Measurements from ENCODE around the gene SPINK6. TPM values are rescaled to one million over a fixed set of nuclear protein-coding genes. Genes with fewer than 3 reads are reported as not detected.

SPINK6 gene
- total RNA-seq, 3 donors from 2014 or later = 3.0 TPM; not detected in 2

- no peak for DNase-seq
- no peaks in the 10 kb centered on the region for H3K4me1 ChIP-seq (ENCODE audit: low read depth)
- no peaks in the 10 kb centered on the region for H3K9me3 ChIP-seq
- ATAC-seq = no peak
- H3K4me3 ChIP-seq = no peak overlapping the region
- TF ChIP-seq CTCF (IDR thresholded peaks at IDR 0.05) = no peak
- intact Hi-C loops (cut with DNase I, micrococcal nuclease) = no loop called here
- no peaks in the 10 kb centered on the region for H3K36me3 ChIP-seq (ENCODE audit: low read depth)
These were observed 18.7 kb downstream of the SPINK6 start for GRCh38 chr5:148221508-148221907.

DNA sequence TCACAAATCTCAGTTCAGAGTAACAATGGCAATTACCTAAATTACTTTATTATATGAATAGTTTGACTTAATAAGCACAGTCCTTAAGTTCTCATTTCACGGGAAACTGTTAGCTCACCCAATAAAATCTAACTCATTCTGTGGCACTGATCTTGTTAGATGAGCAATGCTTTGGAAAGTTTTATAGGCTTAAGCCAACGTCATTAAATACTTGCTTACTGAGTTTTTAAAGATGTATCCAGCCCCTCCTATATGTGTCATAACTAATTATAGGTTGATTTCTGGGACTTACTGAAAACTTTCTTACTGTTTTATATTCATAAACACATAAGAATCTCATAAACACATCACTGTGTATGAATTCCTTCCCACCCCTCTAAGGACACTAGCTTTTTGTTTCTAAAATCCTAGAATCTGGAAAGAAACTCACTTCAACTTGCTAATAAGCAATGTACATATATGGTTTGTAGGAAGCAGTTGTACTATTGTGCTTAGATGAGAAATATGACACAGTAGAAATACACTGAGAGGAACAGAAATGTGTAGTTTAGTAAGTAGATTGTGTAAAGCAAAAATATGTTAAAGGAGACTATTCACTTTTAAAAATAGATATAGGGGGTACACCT is 21.4 kb downstream of the SPINK6 start:
- Histone ChIP-seq H3K9me3 (no peaks in the 10 kb centered on the region), H3K4me3 (no peak overlapping the region), H3K4me1 (ENCODE audit: low read depth) (no peaks in the 10 kb centered on the region), H3K36me3 (ENCODE audit: low read depth) (no peaks in the 10 kb centered on the region)
- DNase-seq = no peak
- intact Hi-C loops (cut with DNase I, micrococcal nuclease) = no loop called here
- no peak for ATAC-seq
- no peak for TF ChIP-seq CTCF (IDR thresholded peaks at IDR 0.05)

DNA sequence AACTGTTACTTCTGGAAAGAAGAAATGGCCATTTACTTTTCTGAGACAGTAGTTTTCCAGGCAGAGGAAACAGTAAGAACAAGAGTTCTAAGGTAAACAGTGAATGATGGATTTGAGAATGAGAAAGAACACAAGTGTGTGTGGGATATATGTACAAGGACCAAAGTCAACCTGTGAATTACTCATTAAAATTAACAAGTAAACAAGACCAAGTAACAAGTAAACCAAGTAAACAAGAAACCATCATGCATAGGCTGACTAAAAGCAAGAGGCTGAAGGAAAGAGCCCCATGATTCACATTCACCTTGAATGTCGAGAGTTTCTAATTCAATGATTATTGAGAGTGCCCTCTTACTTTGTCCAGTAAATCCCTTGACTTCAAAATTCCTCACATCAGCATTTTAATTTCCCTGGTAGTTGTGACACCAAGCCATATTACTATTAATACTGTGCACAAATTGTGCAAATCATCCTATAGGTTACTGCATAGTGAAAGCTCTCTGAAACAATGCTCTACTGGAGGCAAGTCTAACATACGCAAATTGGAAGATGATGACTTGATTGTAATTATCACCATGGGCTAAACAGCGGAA is 25.6 kb downstream of the SPINK6 start:
- TF ChIP-seq CTCF (IDR thresholded peaks at IDR 0.05) = no peak
- intact Hi-C loops (cut with DNase I, micrococcal nuclease) = no loop called here
- Histone ChIP-seq H3K4me3 (no peak overlapping the region), H3K9me3 (no peaks in the 10 kb centered on the region), H3K36me3 (ENCODE audit: low read depth) (no peaks in the 10 kb centered on the region), H3K4me1 (ENCODE audit: low read depth) (no peaks in the 10 kb centered on the region)
- DNase-seq (no peak), ATAC-seq (no peak)

GRCh38 chr5:148229840-148230239 is 27.0 kb downstream of the SPINK6 start:
- no peak overlapping the region for H3K4me3 ChIP-seq
- intact Hi-C loops (cut with DNase I, micrococcal nuclease) = no loop called here
- ATAC-seq (no peak), DNase-seq (no peak)
- no peak for TF ChIP-seq CTCF (IDR thresholded peaks at IDR 0.05)
- H3K4me1 ChIP-seq (ENCODE audit: low read depth) = no peaks in the 10 kb centered on the region
- no peaks in the 10 kb centered on the region for H3K36me3 ChIP-seq (ENCODE audit: low read depth)
- H3K9me3 ChIP-seq = no peaks in the 10 kb centered on the region

GRCh38 chr5:148230240-148230639 is 27.4 kb downstream of the SPINK6 start:
- no peak for ATAC-seq
- Histone ChIP-seq H3K4me1 (ENCODE audit: low read depth) (no peaks in the 10 kb centered on the region), H3K36me3 (ENCODE audit: low read depth) (no peaks in the 10 kb centered on the region), H3K9me3 (no peaks in the 10 kb centered on the region), H3K4me3 (no peak overlapping the region)
- no peak for TF ChIP-seq CTCF (IDR thresholded peaks at IDR 0.05)
- intact Hi-C loops (cut with DNase I, micrococcal nuclease) = no loop called here
- DNase-seq = no peak

Data from mucosa of descending colon (tissue), 3 donors.